GM23338 (cell line): ENCODE results near the gene RAVER1. TPM values are rescaled to one million over a fixed set of nuclear protein-coding genes. Genes with fewer than 3 reads are reported as not detected.

ENCODE experiments used
- ATAC-seq: fragments of 200-7000 bp; cut with Tn5 transposase; 3 replicates; pipeline ENCODE4 v1.9.1; 2020
- DNase-seq: peaks from one replicate; pipeline ENCODE4 v3.0.0-alpha.2; 2015; ENCODE audit warnings: low spot score
- H2AFZ ChIP-seq: fragments of 200-600 bp; sonication (generic); 2 replicates; pipeline ENCODE4 v1.8.0; 2016; ENCODE audit warnings: antibody characterized with exemption, mild to moderate bottlenecking, moderate library complexity
- H3F3A ChIP-seq: fragments of 200-600 bp; sonication (generic); replicated peaks from 2 replicates; pipeline ENCODE4 v1.8.0; 2017; ENCODE audit warnings: antibody characterized with exemption, mixed run types, low read depth
- H3K27ac ChIP-seq: fragments of 200-600 bp; sonication (generic); 2 replicates; pipeline ENCODE4 v1.6.1; 2016; ENCODE audit warnings: low read depth
- H3K27me3 ChIP-seq: fragments of 200-600 bp; sonication (generic); 2 replicates; pipeline ENCODE4 v1.8.0; 2016; ENCODE audit warnings: mild to moderate bottlenecking, mixed run types, moderate library complexity; ENCODE audit not compliant: insufficient read depth
- H3K36me3 ChIP-seq: fragments of 200-600 bp; sonication (generic); 2 replicates; pipeline ENCODE4 v1.8.0; 2016; ENCODE audit warnings: mild to moderate bottlenecking; ENCODE audit not compliant: insufficient read depth
- H3K4me1 ChIP-seq: fragments of 200-600 bp; sonication (generic); 2 replicates; pipeline ENCODE4 v1.8.0; 2016; ENCODE audit warnings: mild to moderate bottlenecking, moderate library complexity; ENCODE audit not compliant: insufficient read depth
- H3K4me2 ChIP-seq: fragments of 200-600 bp; sonication (generic); 2 replicates; pipeline ENCODE4 v1.7.1; 2017; ENCODE audit warnings: mixed run types
- H3K4me3 ChIP-seq: fragments of 200-600 bp; sonication (generic); 2 replicates; pipeline ENCODE4 v1.6.1; 2016; ENCODE audit warnings: mixed run types
- H3K79me2 ChIP-seq: fragments of 200-600 bp; sonication (generic); replicated peaks from 2 replicates; pipeline ENCODE4 v1.8.0; 2017; ENCODE audit warnings: mild to moderate bottlenecking; ENCODE audit not compliant: insufficient read depth
- H3K9me2 ChIP-seq: fragments of 200-600 bp; sonication (generic); 2 replicates; pipeline ENCODE4 v1.8.0; 2017; ENCODE audit not compliant: insufficient read depth
- H4K20me1 ChIP-seq: fragments of 200-600 bp; sonication (generic); replicated peaks from 2 replicates; pipeline ENCODE4 v1.8.0; 2017; ENCODE audit warnings: mild to moderate bottlenecking; ENCODE audit not compliant: insufficient read depth
- H3K27ac Mint-ChIP-seq: 2 replicates; pipeline ENCODE4 v1.8.0; 2020; ENCODE audit warnings: inconsistent platforms, mild to moderate bottlenecking, moderate library complexity, mixed read lengths
- H3K27me3 Mint-ChIP-seq: 3 replicates; pipeline ENCODE4 v1.8.0; 2022; ENCODE audit warnings: low read depth, mild to moderate bottlenecking, moderate library complexity, mixed read lengths, inconsistent platforms; ENCODE audit not compliant: insufficient read depth, poor library complexity
- H3K36me3 Mint-ChIP-seq: 3 replicates; pipeline ENCODE4 v1.8.0; 2021; ENCODE audit warnings: low read depth, mild to moderate bottlenecking, inconsistent platforms, moderate library complexity, mixed read lengths
- H3K4me1 Mint-ChIP-seq: 3 replicates; pipeline ENCODE4 v1.8.0; 2020; ENCODE audit warnings: mild to moderate bottlenecking, inconsistent platforms, mixed read lengths
- H3K4me3 Mint-ChIP-seq: 3 replicates; pipeline ENCODE4 v1.8.0; 2021; ENCODE audit warnings: moderate library complexity, mild to moderate bottlenecking, inconsistent platforms, mixed read lengths
- H3K9me3 Mint-ChIP-seq: 3 replicates; pipeline ENCODE4 v1.8.0; 2020; ENCODE audit warnings: moderate library complexity, mild to moderate bottlenecking, inconsistent platforms, mixed read lengths
- CREB1 ChIP-seq: fragments of 250-450 bp; sonication (Bioruptor Pico); IDR thresholded peaks from 2 replicates; pipeline ENCODE4 v1.5.0; 2020; ENCODE audit warnings: low read depth, mild to moderate bottlenecking, moderate library complexity
- EZH2 ChIP-seq: fragments of 200-600 bp; sonication (generic); IDR thresholded peaks from one replicate; pipeline ENCODE4 v1.8.0; 2017; ENCODE audit warnings: antibody characterized with exemption, mild to moderate bottlenecking, low read depth; ENCODE audit not compliant: unreplicated experiment
- EZH2phosphoT487 ChIP-seq: fragments of 200-600 bp; sonication (generic); IDR thresholded peaks from one replicate; pipeline ENCODE4 v1.8.1; 2018; ENCODE audit warnings: antibody characterized with exemption; ENCODE audit not compliant: unreplicated experiment
- JUNB ChIP-seq: IDR thresholded peaks from one replicate; pipeline ENCODE4 v1.6.1; 2016; ENCODE audit warnings: antibody characterized with exemption; ENCODE audit not compliant: unreplicated experiment
- NANOG ChIP-seq: IDR thresholded peaks from 2 replicates; pipeline ENCODE4 v1.6.1; 2016; ENCODE audit warnings: antibody characterized with exemption, borderline replicate concordance
- POLR2AphosphoS5 ChIP-seq: IDR thresholded peaks from 2 replicates; pipeline ENCODE4 v1.6.1; 2016; ENCODE audit warnings: antibody characterized with exemption, low read depth
- STAT1 ChIP-seq: IDR thresholded peaks from one replicate; pipeline ENCODE4 v1.6.1; 2016; ENCODE audit warnings: antibody characterized with exemption; ENCODE audit not compliant: unreplicated experiment
- ZNF114 ChIP-seq: fragments of 250-450 bp; sonication (Bioruptor Pico); IDR thresholded peaks from 2 replicates; pipeline ENCODE4 v1.5.0; 2020; ENCODE audit warnings: mild to moderate bottlenecking, moderate library complexity
- ZNF331 ChIP-seq: fragments of 250-450 bp; sonication (Bioruptor Pico); IDR thresholded peaks from 2 replicates; pipeline ENCODE4 v1.5.0; 2020; ENCODE audit warnings: low read depth, mild to moderate bottlenecking, moderate library complexity
- polyA plus RNA-seq: library from polyadenylated mRNA; unstranded; fragments of >200 nt; fragmentation: Nextera tagmentation; extraction: Ambion mirVana; gene quantifications from 2 replicates; pipeline ENCODE4 v1.2.1, GENCODE V29; 2016
- total RNA-seq: library from RNA; depleted of rRNA; stranded (reverse); fragments of >200 nt; shearing (Covaris generic); gene quantifications from 2 replicates; pipeline ENCODE4 v1.2.3, GENCODE V29; 2014
- TF ChIP-seq, protein P1 (sequence below): IDR thresholded peaks from one replicate; pipeline ENCODE4 v1.6.1; 2018; ENCODE audit warnings: antibody characterized with exemption; ENCODE audit not compliant: unreplicated experiment
- TF ChIP-seq, protein P2 (sequence below), 2 experiments: fragments of 200-600 bp in 1 of 2; sonication (generic) in 1 of 2; conservative IDR thresholded peaks; 2 replicates each; pipeline versions ENCODE4 v1.5.1 to v1.6.1; 2016 to 2017; ENCODE audit warnings: antibody characterized with exemption in 2 of 2, low read depth in 2 of 2, mild to moderate bottlenecking in 2 of 2, moderate library complexity in 1 of 2
- TF ChIP-seq, protein P3 (sequence below): fragments of 250-450 bp; sonication (Bioruptor Pico); IDR thresholded peaks from 2 replicates; pipeline ENCODE4 v1.5.0; 2020; ENCODE audit warnings: mild to moderate bottlenecking, moderate library complexity
- TF ChIP-seq, protein P4 (sequence below): IDR thresholded peaks from 2 replicates; pipeline ENCODE4 v1.6.1; 2016; ENCODE audit warnings: antibody characterized with exemption

RAVER1 gene
- total and polyA plus RNA-seq, 2 experiments from 2014 or later: 25.5 to 88.3 TPM

DNA sequence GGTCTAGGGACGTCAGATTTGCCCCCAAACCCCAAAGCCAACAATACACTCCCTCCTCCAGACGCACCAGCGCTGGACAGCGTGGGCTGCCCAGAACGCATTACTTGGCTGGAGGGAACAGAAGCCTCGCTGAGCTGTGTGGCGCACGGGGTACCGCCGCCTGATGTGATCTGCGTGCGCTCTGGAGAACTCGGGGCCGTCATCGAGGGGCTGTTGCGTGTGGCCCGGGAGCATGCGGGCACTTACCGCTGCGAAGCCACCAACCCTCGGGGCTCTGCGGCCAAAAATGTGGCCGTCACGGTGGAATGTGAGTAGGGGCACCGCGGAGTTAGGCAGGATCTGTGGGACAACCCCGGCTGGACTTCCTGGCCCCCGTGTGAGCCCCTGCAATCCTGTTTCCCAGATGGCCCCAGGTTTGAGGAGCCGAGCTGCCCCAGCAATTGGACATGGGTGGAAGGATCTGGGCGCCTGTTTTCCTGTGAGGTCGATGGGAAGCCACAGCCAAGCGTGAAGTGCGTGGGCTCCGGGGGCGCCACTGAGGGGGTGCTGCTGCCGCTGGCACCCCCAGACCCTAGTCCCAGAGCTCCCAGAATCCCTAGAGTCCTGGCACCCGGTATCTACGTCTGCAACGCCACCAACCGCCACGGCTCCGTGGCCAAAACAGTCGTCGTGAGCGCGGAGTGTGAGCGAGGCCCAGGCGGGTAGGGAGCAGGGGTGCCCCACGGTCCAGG, 39.5 kb downstream of the RAVER1 start:
- Mint-ChIP-seq H3K36me3 (no peaks in the 10 kb centered on the region), H3K4me3 (no peak overlapping the region), H3K27ac (no peak overlapping the region), H3K9me3 (no peaks in the 10 kb centered on the region), H3K4me1 (peaks cover 28% of the 10 kb centered on the region), H3K27me3 (peaks cover 89% of the 10 kb centered on the region)
- no peak overlapping the region for H3K4me2 ChIP-seq
- no peaks in the 10 kb centered on the region for H3K79me2 ChIP-seq
- ATAC-seq: no peak
- DNase-seq: peak; percentile 41
- H4K20me1 ChIP-seq: no peaks in the 10 kb centered on the region
- H3K4me1 ChIP-seq: peaks cover 13% of the 10 kb centered on the region
- H3K4me3 ChIP-seq: no peak overlapping the region
- H3K27me3 ChIP-seq: peaks cover 93% of the 10 kb centered on the region
- H2AFZ ChIP-seq: no peak overlapping the region
- H3K27ac ChIP-seq: no peak overlapping the region
- TF ChIP-seq NANOG (no peak), EZH2phosphoT487 (no peak), ZNF114 (no peak), ZNF331 (no peak), JUNB (no peak), EZH2 (no peak), CREB1 (CRISPR knock-in tag) (no peak), POLR2AphosphoS5 (no peak), STAT1 (no peak)
- TF ChIP-seq, protein P1, sequence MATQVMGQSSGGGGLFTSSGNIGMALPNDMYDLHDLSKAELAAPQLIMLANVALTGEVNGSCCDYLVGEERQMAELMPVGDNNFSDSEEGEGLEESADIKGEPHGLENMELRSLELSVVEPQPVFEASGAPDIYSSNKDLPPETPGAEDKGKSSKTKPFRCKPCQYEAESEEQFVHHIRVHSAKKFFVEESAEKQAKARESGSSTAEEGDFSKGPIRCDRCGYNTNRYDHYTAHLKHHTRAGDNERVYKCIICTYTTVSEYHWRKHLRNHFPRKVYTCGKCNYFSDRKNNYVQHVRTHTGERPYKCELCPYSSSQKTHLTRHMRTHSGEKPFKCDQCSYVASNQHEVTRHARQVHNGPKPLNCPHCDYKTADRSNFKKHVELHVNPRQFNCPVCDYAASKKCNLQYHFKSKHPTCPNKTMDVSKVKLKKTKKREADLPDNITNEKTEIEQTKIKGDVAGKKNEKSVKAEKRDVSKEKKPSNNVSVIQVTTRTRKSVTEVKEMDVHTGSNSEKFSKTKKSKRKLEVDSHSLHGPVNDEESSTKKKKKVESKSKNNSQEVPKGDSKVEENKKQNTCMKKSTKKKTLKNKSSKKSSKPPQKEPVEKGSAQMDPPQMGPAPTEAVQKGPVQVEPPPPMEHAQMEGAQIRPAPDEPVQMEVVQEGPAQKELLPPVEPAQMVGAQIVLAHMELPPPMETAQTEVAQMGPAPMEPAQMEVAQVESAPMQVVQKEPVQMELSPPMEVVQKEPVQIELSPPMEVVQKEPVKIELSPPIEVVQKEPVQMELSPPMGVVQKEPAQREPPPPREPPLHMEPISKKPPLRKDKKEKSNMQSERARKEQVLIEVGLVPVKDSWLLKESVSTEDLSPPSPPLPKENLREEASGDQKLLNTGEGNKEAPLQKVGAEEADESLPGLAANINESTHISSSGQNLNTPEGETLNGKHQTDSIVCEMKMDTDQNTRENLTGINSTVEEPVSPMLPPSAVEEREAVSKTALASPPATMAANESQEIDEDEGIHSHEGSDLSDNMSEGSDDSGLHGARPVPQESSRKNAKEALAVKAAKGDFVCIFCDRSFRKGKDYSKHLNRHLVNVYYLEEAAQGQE: no peak
- TF ChIP-seq, protein P2, sequence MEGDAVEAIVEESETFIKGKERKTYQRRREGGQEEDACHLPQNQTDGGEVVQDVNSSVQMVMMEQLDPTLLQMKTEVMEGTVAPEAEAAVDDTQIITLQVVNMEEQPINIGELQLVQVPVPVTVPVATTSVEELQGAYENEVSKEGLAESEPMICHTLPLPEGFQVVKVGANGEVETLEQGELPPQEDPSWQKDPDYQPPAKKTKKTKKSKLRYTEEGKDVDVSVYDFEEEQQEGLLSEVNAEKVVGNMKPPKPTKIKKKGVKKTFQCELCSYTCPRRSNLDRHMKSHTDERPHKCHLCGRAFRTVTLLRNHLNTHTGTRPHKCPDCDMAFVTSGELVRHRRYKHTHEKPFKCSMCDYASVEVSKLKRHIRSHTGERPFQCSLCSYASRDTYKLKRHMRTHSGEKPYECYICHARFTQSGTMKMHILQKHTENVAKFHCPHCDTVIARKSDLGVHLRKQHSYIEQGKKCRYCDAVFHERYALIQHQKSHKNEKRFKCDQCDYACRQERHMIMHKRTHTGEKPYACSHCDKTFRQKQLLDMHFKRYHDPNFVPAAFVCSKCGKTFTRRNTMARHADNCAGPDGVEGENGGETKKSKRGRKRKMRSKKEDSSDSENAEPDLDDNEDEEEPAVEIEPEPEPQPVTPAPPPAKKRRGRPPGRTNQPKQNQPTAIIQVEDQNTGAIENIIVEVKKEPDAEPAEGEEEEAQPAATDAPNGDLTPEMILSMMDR (conservative IDR thresholded peaks at IDR 0.05; ENCODE audit: low read depth in 2 of 2): no peak
- TF ChIP-seq, protein P3, sequence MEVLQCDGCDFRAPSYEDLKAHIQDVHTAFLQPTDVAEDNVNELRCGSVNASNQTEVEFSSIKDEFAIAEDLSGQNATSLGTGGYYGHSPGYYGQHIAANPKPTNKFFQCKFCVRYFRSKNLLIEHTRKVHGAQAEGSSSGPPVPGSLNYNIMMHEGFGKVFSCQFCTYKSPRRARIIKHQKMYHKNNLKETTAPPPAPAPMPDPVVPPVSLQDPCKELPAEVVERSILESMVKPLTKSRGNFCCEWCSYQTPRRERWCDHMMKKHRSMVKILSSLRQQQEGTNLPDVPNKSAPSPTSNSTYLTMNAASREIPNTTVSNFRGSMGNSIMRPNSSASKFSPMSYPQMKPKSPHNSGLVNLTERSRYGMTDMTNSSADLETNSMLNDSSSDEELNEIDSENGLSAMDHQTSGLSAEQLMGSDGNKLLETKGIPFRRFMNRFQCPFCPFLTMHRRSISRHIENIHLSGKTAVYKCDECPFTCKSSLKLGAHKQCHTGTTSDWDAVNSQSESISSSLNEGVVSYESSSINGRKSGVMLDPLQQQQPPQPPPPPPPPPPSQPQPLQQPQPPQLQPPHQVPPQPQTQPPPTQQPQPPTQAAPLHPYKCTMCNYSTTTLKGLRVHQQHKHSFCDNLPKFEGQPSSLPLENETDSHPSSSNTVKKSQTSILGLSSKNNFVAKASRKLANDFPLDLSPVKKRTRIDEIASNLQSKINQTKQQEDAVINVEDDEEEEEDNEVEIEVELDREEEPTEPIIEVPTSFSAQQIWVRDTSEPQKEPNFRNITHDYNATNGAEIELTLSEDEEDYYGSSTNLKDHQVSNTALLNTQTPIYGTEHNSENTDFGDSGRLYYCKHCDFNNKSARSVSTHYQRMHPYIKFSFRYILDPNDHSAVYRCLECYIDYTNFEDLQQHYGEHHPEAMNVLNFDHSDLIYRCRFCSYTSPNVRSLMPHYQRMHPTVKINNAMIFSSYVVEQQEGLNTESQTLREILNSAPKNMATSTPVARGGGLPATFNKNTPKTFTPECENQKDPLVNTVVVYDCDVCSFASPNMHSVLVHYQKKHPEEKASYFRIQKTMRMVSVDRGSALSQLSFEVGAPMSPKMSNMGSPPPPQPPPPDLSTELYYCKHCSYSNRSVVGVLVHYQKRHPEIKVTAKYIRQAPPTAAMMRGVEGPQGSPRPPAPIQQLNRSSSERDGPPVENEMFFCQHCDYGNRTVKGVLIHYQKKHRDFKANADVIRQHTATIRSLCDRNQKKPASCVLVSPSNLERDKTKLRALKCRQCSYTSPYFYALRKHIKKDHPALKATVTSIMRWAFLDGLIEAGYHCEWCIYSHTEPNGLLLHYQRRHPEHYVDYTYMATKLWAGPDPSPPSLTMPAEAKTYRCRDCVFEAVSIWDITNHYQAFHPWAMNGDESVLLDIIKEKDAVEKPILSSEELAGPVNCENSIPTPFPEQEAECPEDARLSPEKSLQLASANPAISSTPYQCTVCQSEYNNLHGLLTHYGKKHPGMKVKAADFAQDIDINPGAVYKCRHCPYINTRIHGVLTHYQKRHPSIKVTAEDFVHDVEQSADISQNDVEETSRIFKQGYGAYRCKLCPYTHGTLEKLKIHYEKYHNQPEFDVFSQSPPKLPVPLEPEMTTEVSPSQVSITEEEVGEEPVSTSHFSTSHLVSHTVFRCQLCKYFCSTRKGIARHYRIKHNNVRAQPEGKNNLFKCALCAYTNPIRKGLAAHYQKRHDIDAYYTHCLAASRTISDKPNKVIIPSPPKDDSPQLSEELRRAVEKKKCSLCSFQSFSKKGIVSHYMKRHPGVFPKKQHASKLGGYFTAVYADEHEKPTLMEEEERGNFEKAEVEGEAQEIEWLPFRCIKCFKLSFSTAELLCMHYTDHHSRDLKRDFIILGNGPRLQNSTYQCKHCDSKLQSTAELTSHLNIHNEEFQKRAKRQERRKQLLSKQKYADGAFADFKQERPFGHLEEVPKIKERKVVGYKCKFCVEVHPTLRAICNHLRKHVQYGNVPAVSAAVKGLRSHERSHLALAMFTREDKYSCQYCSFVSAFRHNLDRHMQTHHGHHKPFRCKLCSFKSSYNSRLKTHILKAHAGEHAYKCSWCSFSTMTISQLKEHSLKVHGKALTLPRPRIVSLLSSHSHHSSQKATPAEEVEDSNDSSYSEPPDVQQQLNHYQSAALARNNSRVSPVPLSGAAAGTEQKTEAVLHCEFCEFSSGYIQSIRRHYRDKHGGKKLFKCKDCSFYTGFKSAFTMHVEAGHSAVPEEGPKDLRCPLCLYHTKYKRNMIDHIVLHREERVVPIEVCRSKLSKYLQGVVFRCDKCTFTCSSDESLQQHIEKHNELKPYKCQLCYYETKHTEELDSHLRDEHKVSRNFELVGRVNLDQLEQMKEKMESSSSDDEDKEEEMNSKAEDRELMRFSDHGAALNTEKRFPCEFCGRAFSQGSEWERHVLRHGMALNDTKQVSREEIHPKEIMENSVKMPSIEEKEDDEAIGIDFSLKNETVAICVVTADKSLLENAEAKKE (CRISPR knock-in tag): no peak
- TF ChIP-seq, protein P4, sequence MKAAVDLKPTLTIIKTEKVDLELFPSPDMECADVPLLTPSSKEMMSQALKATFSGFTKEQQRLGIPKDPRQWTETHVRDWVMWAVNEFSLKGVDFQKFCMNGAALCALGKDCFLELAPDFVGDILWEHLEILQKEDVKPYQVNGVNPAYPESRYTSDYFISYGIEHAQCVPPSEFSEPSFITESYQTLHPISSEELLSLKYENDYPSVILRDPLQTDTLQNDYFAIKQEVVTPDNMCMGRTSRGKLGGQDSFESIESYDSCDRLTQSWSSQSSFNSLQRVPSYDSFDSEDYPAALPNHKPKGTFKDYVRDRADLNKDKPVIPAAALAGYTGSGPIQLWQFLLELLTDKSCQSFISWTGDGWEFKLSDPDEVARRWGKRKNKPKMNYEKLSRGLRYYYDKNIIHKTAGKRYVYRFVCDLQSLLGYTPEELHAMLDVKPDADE: no peak
- H3K36me3 ChIP-seq: no peaks in the 10 kb centered on the region
- H3K9me2 ChIP-seq: no peaks in the 10 kb centered on the region
- peaks cover 26% of the 10 kb centered on the region; the same call in 1 of the 2 replicates for H3F3A ChIP-seq
